HCT116 (cell line): ENCODE results near the gene CREB3. TPM values are rescaled to one million over a fixed set of nuclear protein-coding genes. Genes with fewer than 3 reads are reported as not detected.

ENCODE experiments used
- ATAC-seq: fragments of 200-7000 bp; cut with Tn5 transposase; 2 replicates; pipeline ENCODE4 v1.9.1; 2020; ENCODE audit warnings: mild to moderate bottlenecking, moderate library complexity
- BruUV-seq: library from RNA; stranded (reverse); fragments of 400-500 nt; replicated peaks from 2 replicates; lab custom pipeline; 2021; lab: Mats Ljungman, UMichigan
- CTCF ChIA-PET: fragments of 300-600 bp; sonication (Branson Sonifier 250); formaldehyde crosslinking; loops from one replicate; lab custom pipeline; 2021; ENCODE audit warnings: antibody characterized with exemption; lab: Charles Lee
- POLR2A ChIA-PET: fragments of 300-600, 350-600 bp; sonication (Branson Sonifier 250); formaldehyde crosslinking; loops from one replicate; lab custom pipeline; 2021; ENCODE audit warnings: antibody characterized with exemption; lab: Charles Lee
- RAD21 ChIA-PET, 2 experiments: fragments of 300-600 bp; sonication (Branson Sonifier 250); formaldehyde crosslinking; loops; one replicate each; lab custom pipeline; 2023; ENCODE audit warnings: low total read pairs in 2 of 2; ENCODE audit not compliant: uncharacterized antibody in 2 of 2, unreplicated experiment in 2 of 2, low non-redundant PET in 1 of 2; lab: Charles Lee
- DNase-seq: peaks from one replicate; pipeline ENCODE4 v3.0.0-alpha.2; 2010; ENCODE audit warnings: low read depth, low spot score
- H2AFZ ChIP-seq: fragments of 200-600 bp; shearing (Covaris generic), sonication (generic); 2 replicates; pipeline ENCODE4 v1.6.1; 2017; ENCODE audit warnings: low read depth, mixed run types, mixed read lengths, antibody characterized with exemption, low read length; ENCODE audit not compliant: poor library complexity, severe bottlenecking
- H3K27ac ChIP-seq: 2 replicates; pipeline ENCODE4 v1.5.1; 2012; ENCODE audit warnings: low read depth, low read length
- H3K27me3 ChIP-seq: fragments of 200-600 bp; sonication (generic); 2 replicates; pipeline ENCODE4 v1.6.1; 2016; ENCODE audit warnings: mixed run types, low read length, mixed read lengths; ENCODE audit not compliant: insufficient read depth
- H3K36me3 ChIP-seq, 2 experiments: fragments of 200-500 bp in 1 of 2; fragments of 200-600 bp in 1 of 2; sonication (Bioruptor generic) in 1 of 2; sonication (generic) in 1 of 2; 2 replicates each; pipeline versions ENCODE4 v1.5.1 to v1.6.1; 2014 to 2016; ENCODE audit warnings: low read length in 2 of 2, inconsistent platforms in 1 of 2, mixed read lengths in 1 of 2, mixed run types in 1 of 2; ENCODE audit not compliant: insufficient read depth in 2 of 2, control insufficient read depth in 1 of 2
- H3K4me1 ChIP-seq, 2 experiments: fragments of 200-600 bp in 1 of 2; sonication (generic) in 1 of 2; 2 replicates each; pipeline versions ENCODE4 v1.5.1 to v1.6.1; 2012 to 2017; ENCODE audit warnings: low read length in 2 of 2, inconsistent platforms in 1 of 2, mild to moderate bottlenecking in 1 of 2, mixed read lengths in 1 of 2, mixed run types in 1 of 2, moderate library complexity in 1 of 2; ENCODE audit not compliant: insufficient read depth in 2 of 2, control insufficient read depth in 1 of 2
- H3K4me2 ChIP-seq: fragments of 200-600 bp; sonication (generic); 2 replicates; pipeline ENCODE4 v1.6.1; 2017; ENCODE audit warnings: mixed run types, low read length, mixed read lengths
- H3K4me3 ChIP-seq, 2 experiments: fragments of 200-600 bp in 1 of 2; sonication (generic) in 1 of 2; replicated peaks in 1 of 2; 2 replicates each; pipeline ENCODE4 v1.5.1; 2011 to 2016; ENCODE audit warnings: low read length in 2 of 2, control low read depth in 1 of 2, low read depth in 1 of 2, mild to moderate bottlenecking in 1 of 2, mixed read lengths in 1 of 2, mixed run types in 1 of 2
- H3K79me2 ChIP-seq: fragments of 200-600 bp; sonication (generic); 2 replicates; pipeline ENCODE4 v1.6.1; 2017; ENCODE audit warnings: mild to moderate bottlenecking, mixed run types, low read length, moderate library complexity, mixed read lengths; ENCODE audit not compliant: insufficient read depth
- H3K9ac ChIP-seq: fragments of 200-600 bp; sonication (generic); 2 replicates; pipeline ENCODE4 v1.6.1; 2016; ENCODE audit warnings: low read length, mixed read lengths
- H3K9me2 ChIP-seq: fragments of 200-600 bp; sonication (generic), shearing (Covaris generic); 2 replicates; pipeline ENCODE4 v1.6.1; 2017; ENCODE audit warnings: mixed run types, mild to moderate bottlenecking, moderate library complexity; ENCODE audit not compliant: insufficient read depth
- H3K9me3 ChIP-seq, 2 experiments: fragments of 200-500 bp in 1 of 2; fragments of 200-600 bp in 1 of 2; sonication (Bioruptor generic) in 1 of 2; sonication (generic) in 1 of 2; 2 replicates each; pipeline ENCODE4 v1.6.1; 2014 to 2017; ENCODE audit warnings: low read length in 2 of 2, mixed read lengths in 2 of 2, inconsistent platforms in 1 of 2, low read depth in 1 of 2, mild to moderate bottlenecking in 1 of 2, mixed run types in 1 of 2, moderate library complexity in 1 of 2; ENCODE audit not compliant: control insufficient read depth in 1 of 2, insufficient read depth in 1 of 2
- H4K20me1 ChIP-seq: fragments of 200-600 bp; sonication (generic), shearing (Covaris generic); 2 replicates; pipeline ENCODE4 v1.6.1; 2017; ENCODE audit warnings: mixed run types, mild to moderate bottlenecking, moderate library complexity; ENCODE audit not compliant: insufficient read depth
- CBX3 ChIP-seq: IDR thresholded peaks from 2 replicates; pipeline ENCODE4 v1.6.1; 2012; ENCODE audit warnings: low read depth
- EGR1 ChIP-seq: IDR thresholded peaks from 2 replicates; pipeline ENCODE4 v1.6.1; 2012; ENCODE audit warnings: low read depth
- JUND ChIP-seq: IDR thresholded peaks from 2 replicates; pipeline ENCODE4 v1.6.1; 2012
- POLR2A ChIP-seq: IDR thresholded peaks from 2 replicates; pipeline ENCODE4 v1.7.0; 2011; ENCODE audit warnings: borderline replicate concordance; ENCODE audit not compliant: insufficient read depth, insufficient read length; ENCODE audit errors: extremely low read depth
- RAD21 ChIP-seq: IDR thresholded peaks from 2 replicates; pipeline ENCODE4 v1.6.1; 2012; ENCODE audit warnings: low read depth, mild to moderate bottlenecking
- TCF7L2 ChIP-seq: IDR thresholded peaks from 2 replicates; pipeline ENCODE4 v1.7.0; 2011; ENCODE audit warnings: borderline replicate concordance, inconsistent platforms; ENCODE audit not compliant: insufficient read depth, insufficient read length; ENCODE audit errors: extremely low read depth
- YY1 ChIP-seq: IDR thresholded peaks from 2 replicates; pipeline ENCODE4 v1.6.1; 2011; ENCODE audit warnings: low read length, low read depth, moderate library complexity, mild to moderate bottlenecking; ENCODE audit not compliant: insufficient replicate concordance; ENCODE audit errors: extremely low read depth
- ZBTB33 ChIP-seq: IDR thresholded peaks from 2 replicates; pipeline ENCODE4 v1.6.1; 2011; ENCODE audit warnings: mild to moderate bottlenecking, low read length, moderate library complexity; ENCODE audit not compliant: insufficient replicate concordance; ENCODE audit errors: extremely low read depth
- ZFX ChIP-seq: fragments of 450-650 bp; IDR thresholded peaks from 2 replicates; pipeline ENCODE4 v1.6.1; 2017
- intact Hi-C: fragments of 100-400 bp; cut with micrococcal nuclease; formaldehyde crosslinking; loops from 2 replicates; pipeline ENCODE4 v1.10.0; 2022
- total RNA-seq: library from RNA; stranded (reverse); gene quantifications from one replicate; pipeline ENCODE4 v1.2.1, GENCODE V29; 2021; ENCODE audit not compliant: unreplicated experiment
- TF ChIP-seq, protein P1 (sequence below): IDR thresholded peaks from 2 replicates; pipeline ENCODE4 v1.6.1; 2012

Gene CREB3
- total RNA-seq, 1 experiment from 2014 or later, result 22.3 TPM

DNA sequence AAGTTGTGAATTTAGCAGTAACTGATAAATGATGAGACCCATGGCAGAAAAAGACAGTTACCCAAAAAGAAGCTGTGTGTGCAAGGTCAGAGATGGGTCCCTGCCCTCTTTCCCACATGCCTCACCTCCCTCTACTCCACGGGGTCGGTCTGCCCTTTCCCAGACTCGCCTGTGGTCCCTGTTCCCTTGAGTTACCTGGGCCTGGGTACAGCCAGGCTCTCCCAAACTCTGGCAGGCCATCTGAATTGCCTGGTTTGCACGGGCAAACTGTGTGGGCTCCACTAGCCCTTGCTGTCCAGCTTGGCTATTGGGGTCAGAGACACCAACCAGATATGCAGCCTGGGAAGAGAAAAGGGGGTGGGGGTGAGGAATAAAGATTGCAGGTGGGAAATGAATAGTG lies 24.3 kb upstream of the CREB3 start (continued):
- no peak for TF ChIP-seq ZBTB33
- TF ChIP-seq EGR1, result no peak
- no peak for TF ChIP-seq ZFX
- TF ChIP-seq, protein P1, sequence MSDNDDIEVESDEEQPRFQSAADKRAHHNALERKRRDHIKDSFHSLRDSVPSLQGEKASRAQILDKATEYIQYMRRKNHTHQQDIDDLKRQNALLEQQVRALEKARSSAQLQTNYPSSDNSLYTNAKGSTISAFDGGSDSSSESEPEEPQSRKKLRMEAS, result no peak
- no peak for TF ChIP-seq RAD21
- no peak for TF ChIP-seq POLR2A
- TF ChIP-seq JUND, result no peak
- no peak for TF ChIP-seq YY1
- TF ChIP-seq, all 23 proteins: peak for 0

DNA sequence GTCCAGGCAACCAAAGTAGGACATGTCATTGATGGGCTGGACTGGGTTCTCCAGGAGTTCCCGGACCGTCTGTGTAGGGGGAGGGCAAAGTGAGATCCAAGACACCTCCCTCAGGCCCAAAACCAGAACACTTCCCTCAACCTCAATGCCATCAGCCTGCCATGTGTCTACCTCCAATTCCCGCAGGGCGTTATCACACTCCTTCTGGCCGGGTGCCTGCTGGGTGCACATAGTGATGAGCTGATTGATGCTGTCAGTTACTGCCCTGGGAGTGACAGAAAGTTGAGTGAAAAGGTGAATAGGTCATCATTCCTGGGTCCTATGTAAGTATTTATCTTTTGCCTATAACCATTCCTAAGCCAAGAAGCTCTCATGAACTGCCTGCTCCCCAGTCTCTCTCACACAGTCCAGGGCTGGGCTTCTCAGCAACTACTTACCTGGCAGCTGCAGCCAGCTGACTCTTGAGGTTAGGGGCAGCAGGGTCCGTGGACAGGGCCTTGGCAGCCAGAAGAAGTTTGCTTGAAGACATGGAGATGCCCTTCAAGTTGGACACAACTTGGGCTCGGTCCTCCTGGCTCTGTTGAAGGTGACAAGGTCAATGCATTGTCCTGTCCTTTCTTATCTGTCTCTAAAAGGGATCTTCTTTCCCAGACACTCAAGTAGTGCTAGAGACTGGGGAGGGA lies 21.5 kb upstream of the CREB3 start:
- H3K79me2 ChIP-seq, result no peaks in the 10 kb centered on the region
- peaks cover 64 to 65% of the 10 kb centered on the region in 2 experiments for H3K36me3 ChIP-seq
- H3K9ac ChIP-seq, result no peak overlapping the region
- no peaks in the 10 kb centered on the region for H3K4me1 ChIP-seq
- H3K9me2 ChIP-seq, result no peaks in the 10 kb centered on the region
- H3K4me2 ChIP-seq, result no peak overlapping the region
- H4K20me1 ChIP-seq, result no peaks in the 10 kb centered on the region
- H3K9me3 ChIP-seq, result no peaks in the 10 kb centered on the region
- TF ChIP-seq TCF7L2, result no peak
- TF ChIP-seq CBX3, result no peak
- H3K27me3 ChIP-seq, result no peaks in the 10 kb centered on the region
- no peak overlapping the region for H3K27ac ChIP-seq
- ChIA-PET POLR2A (no interaction called here), CTCF (interaction anchor here (1.3 kb wide), 1 partner anchor 14 kb away, joined by 4 read pairs; no protein-coding TSS in a partner anchor), RAD21 (no interaction called here)
- no peak for ATAC-seq
- intact Hi-C loops, result no loop called here
- DNase-seq, result no peak
- no peak overlapping the region for H3K4me3 ChIP-seq
- H2AFZ ChIP-seq, result no peak overlapping the region
- no TSS peak for BruUV-seq
